ENCODE measurements around the gene PKNOX2. TPM values are rescaled to one million over a fixed set of nuclear protein-coding genes. Genes with fewer than 3 reads are reported as not detected.

Gene PKNOX2
- total RNA-seq, 1 donor from 2014 or later, result 39.9 TPM

DNA sequence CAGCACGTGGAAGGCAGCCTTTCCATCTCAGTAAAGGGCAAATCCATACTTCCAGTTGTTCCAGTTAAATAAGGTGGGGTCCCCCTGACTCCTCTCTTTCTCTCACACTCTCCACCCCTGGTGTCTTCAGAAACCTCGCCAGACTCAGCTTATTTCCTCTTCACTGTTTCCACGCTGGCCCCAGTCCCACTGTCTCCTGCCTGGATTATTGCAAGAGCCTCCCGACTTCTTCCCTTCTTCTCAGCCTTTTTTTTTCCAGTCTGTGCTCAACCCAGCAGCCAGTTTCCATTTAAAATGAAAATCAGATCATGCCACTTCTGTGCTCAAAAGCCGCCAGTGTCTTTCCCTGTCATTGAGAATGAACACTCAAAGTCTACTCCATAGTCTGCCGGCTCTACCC, 131.4 kb downstream of the PKNOX2 start:
- Mint-ChIP-seq H3K4me1 (ENCODE audit: low read depth) (no peaks in the 10 kb centered on the region), H3K27ac (no peak overlapping the region), H3K27me3 (no peaks in the 10 kb centered on the region), H3K36me3 (ENCODE audit: insufficient read depth) (peaks cover 6% of the 10 kb centered on the region), H3K9me3 (ENCODE audit: low read depth) (no peaks in the 10 kb centered on the region), H3K4me3 (ENCODE audit: low read depth) (no peak overlapping the region)
- DNase-seq (ENCODE audit: low spot score, unreplicated experiment), result no peak
- TF ChIP-seq, protein P1, sequence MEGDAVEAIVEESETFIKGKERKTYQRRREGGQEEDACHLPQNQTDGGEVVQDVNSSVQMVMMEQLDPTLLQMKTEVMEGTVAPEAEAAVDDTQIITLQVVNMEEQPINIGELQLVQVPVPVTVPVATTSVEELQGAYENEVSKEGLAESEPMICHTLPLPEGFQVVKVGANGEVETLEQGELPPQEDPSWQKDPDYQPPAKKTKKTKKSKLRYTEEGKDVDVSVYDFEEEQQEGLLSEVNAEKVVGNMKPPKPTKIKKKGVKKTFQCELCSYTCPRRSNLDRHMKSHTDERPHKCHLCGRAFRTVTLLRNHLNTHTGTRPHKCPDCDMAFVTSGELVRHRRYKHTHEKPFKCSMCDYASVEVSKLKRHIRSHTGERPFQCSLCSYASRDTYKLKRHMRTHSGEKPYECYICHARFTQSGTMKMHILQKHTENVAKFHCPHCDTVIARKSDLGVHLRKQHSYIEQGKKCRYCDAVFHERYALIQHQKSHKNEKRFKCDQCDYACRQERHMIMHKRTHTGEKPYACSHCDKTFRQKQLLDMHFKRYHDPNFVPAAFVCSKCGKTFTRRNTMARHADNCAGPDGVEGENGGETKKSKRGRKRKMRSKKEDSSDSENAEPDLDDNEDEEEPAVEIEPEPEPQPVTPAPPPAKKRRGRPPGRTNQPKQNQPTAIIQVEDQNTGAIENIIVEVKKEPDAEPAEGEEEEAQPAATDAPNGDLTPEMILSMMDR (IDR thresholded peaks at IDR 0.05; ENCODE audit: unreplicated experiment), result no peak

DNA sequence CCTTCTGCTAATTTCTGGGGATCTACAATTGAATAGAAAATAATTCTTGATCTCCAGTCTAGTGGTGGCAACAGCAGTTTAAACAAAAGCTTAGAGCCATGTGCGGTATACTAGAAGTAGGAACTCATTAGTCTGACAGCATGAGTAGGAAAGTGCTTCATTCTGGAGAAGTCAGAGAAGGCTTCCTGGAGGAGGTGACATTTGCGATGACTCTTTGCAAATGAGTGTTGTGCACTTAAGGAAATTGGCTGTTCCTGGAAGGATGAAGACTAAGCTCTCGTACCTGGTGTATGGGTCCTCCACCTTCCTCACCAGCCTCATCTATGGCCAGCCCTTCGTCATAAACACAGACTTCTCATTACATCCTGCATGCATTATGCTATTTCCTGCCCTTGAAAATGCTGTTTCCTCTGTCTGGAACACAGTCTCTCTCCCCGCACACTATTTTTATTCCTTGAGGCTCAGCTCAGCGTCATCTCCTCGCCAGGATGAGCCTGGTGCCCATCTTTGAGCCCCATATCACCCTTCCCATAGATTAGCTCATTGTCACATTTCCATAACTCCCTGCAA, 132.9 kb downstream of the PKNOX2 start:
- H3K27me3 Mint-ChIP-seq, result no peaks in the 10 kb centered on the region
- no peak overlapping the region for H3K4me3 Mint-ChIP-seq (ENCODE audit: low read depth)
- H3K27ac Mint-ChIP-seq, result no peak overlapping the region
- H3K36me3 Mint-ChIP-seq (ENCODE audit: insufficient read depth), result peaks cover 6% of the 10 kb centered on the region
- TF ChIP-seq, protein P1 (IDR thresholded peaks at IDR 0.05; ENCODE audit: unreplicated experiment), result no peak
- no peaks in the 10 kb centered on the region for H3K9me3 Mint-ChIP-seq (ENCODE audit: low read depth)
- no peak for DNase-seq (ENCODE audit: low spot score, unreplicated experiment)
- no peaks in the 10 kb centered on the region for H3K4me1 Mint-ChIP-seq (ENCODE audit: low read depth)

DNA sequence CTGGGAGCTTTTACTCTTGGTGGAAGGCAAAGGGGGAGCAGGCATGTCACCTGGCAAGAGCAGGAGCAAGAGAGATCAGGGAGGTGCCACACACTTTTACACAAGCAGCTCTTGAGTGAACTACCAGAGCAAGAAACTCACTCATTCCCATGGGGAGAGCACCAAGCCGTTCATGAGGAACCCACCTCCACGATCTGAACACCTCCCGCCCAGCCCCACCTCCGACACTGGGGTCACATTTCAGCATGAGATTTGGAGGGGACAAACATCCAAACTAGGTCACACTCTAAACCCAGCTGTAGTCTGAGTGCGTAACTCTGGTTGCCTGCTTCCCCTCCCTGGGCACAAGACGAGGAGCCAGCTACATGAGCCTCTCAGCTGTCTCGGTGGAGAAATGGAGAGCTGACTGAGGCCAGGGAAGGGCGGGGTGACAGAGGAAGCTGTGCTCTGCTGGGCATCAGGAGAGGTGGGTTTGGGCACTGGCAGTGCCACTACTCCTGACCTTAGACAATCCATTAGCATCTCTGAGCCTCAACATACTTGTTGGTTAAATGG, 134.6 kb downstream of the PKNOX2 start:
- Mint-ChIP-seq H3K4me1 (ENCODE audit: low read depth) (peaks cover 2% of the 10 kb centered on the region), H3K9me3 (ENCODE audit: low read depth) (no peaks in the 10 kb centered on the region), H3K4me3 (ENCODE audit: low read depth) (no peak overlapping the region), H3K27ac (no peak overlapping the region), H3K36me3 (ENCODE audit: insufficient read depth) (peaks cover 6% of the 10 kb centered on the region), H3K27me3 (no peaks in the 10 kb centered on the region)
- TF ChIP-seq, protein P1 (IDR thresholded peaks at IDR 0.05; ENCODE audit: unreplicated experiment), result no peak
- DNase-seq (ENCODE audit: low spot score, unreplicated experiment), result no peak

DNA sequence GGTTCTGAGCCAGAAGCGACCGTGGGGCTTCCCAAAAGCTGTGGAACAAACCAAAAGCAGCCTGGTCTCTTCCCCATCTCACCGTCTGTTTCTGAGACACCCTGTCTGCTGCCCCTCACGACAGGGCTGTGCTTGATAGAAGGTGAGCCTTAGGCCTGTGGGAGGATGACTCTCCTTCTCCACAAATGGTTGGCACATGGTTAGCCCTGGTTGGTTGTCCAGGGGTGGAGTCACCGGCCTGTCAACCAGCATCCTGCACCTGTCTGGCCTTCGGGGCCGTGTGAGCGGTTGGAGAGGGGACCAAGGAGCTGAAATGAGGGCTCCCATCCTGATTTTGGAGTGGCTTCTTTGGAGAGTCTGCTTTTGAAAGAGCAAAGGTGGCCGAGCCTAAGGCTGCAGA, 135.3 kb downstream of the PKNOX2 start:
- TF ChIP-seq, protein P1 (IDR thresholded peaks at IDR 0.05; ENCODE audit: unreplicated experiment), result no peak

DNA sequence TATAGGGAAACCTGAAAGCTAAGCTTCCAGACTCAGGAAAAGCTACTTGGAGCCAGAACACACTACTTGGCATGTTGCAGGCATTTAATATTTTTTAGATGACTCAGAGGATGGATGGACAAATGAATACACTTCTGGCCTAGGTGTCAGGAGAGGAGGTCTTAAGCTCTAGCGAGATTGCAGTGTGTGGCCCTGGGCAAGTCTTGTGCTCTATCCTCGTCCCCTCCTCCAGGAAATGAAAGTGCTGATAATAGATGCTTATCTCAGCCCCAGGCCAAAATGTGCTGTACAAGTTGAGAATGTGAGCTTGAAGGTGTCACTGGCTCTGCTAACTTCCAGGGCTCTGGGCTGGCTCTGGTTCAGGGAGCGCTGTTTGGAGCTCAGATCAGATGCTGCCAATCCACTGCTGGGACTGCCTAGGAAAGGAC, 136.3 kb downstream of the PKNOX2 start:
- TF ChIP-seq, protein P1 (IDR thresholded peaks at IDR 0.05; ENCODE audit: unreplicated experiment), result no peak
- no peak for DNase-seq (ENCODE audit: low spot score, unreplicated experiment)
- H3K27ac Mint-ChIP-seq, result no peak overlapping the region
- peaks cover 4% of the 10 kb centered on the region for H3K36me3 Mint-ChIP-seq (ENCODE audit: insufficient read depth)
- H3K27me3 Mint-ChIP-seq, result no peaks in the 10 kb centered on the region
- no peaks in the 10 kb centered on the region for H3K9me3 Mint-ChIP-seq (ENCODE audit: low read depth)
- no peak overlapping the region for H3K4me3 Mint-ChIP-seq (ENCODE audit: low read depth)
- peaks cover 2% of the 10 kb centered on the region for H3K4me1 Mint-ChIP-seq (ENCODE audit: low read depth)

More for the DNA sequence above, 135.3 kb downstream of the PKNOX2 start:
- no peaks in the 10 kb centered on the region for H3K9me3 Mint-ChIP-seq (ENCODE audit: low read depth)
- peaks cover 2% of the 10 kb centered on the region for H3K4me1 Mint-ChIP-seq (ENCODE audit: low read depth)
- no peaks in the 10 kb centered on the region for H3K27me3 Mint-ChIP-seq
- no peak for DNase-seq (ENCODE audit: low spot score, unreplicated experiment)
- H3K27ac Mint-ChIP-seq, result no peak overlapping the region
- no peak overlapping the region for H3K4me3 Mint-ChIP-seq (ENCODE audit: low read depth)
- H3K36me3 Mint-ChIP-seq (ENCODE audit: insufficient read depth), result peaks cover 4% of the 10 kb centered on the region

Measured in progenitor cell of endocrine pancreas (in vitro differentiated cells).